Epidermal melanocyte (primary cell): ENCODE data around the gene SLC22A1.
A peak's percentile ranks its signal among the peaks of the same experiment; 100 is the strongest.
"Not testable (repeated sequence)": the region's sequence is repeated elsewhere in the genome, so short reads cannot be mapped to it uniquely, and the experiment has no call there.

Experiments
- DNase-seq: peaks from one replicate; pipeline ENCODE4 v3.0.0; 2011; ENCODE audit warnings: low spot score; ENCODE audit not compliant: insufficient read length

SLC22A1 gene

GRCh38 chr6:160137130-160137988 lies 15.7 kb downstream of the SLC22A1 start:
- DNase-seq: no peak

GRCh38 chr6:160137989-160138835 lies 16.6 kb downstream of the SLC22A1 start:
- peak; percentile 42 for DNase-seq

GRCh38 chr6:160138839-160139419 lies 17.3 kb downstream of the SLC22A1 start:
- DNase-seq: no peak

- peak; percentile 50 for DNase-seq
Observed at GRCh38 chr6:160139420-160139851, 17.8 kb downstream of the SLC22A1 start.

- not testable (repeated sequence) for DNase-seq
Observed at GRCh38 chr6:160140493-160140892, 18.9 kb downstream of the SLC22A1 start.

GRCh38 chr6:160141001-160141726 lies 19.5 kb downstream of the SLC22A1 start:
- DNase-seq: no peak

GRCh38 chr6:160142115-160142715 lies 20.6 kb downstream of the SLC22A1 start:
- DNase-seq: no peak

GRCh38 chr6:160146454-160147145 lies 25.0 kb downstream of the SLC22A1 start:
- no peak for DNase-seq

GRCh38 chr6:160147146-160147536 lies 25.5 kb downstream of the SLC22A1 start:
- DNase-seq: no peak

- DNase-seq: no peak
Observed at GRCh38 chr6:160154471-160154870, 32.9 kb downstream of the SLC22A1 start.

GRCh38 chr6:160156842-160157241 lies 35.2 kb downstream of the SLC22A1 start:
- DNase-seq: no peak

GRCh38 chr6:160160450-160160849 lies 38.8 kb downstream of the SLC22A1 start:
- DNase-seq: no peak

- no peak for DNase-seq
Observed at GRCh38 chr6:160160929-160161646, 39.5 kb downstream of the SLC22A1 start.

GRCh38 chr6:160161647-160161986 lies 40.0 kb downstream of the SLC22A1 start:
- DNase-seq: no peak

GRCh38 chr6:160162030-160162566 lies 40.5 kb downstream of the SLC22A1 start:
- DNase-seq: no peak

- DNase-seq: no peak
Observed at GRCh38 chr6:160163425-160163824, 41.8 kb downstream of the SLC22A1 start.

GRCh38 chr6:160163912-160164311 lies 42.3 kb downstream of the SLC22A1 start:
- DNase-seq: no peak

GRCh38 chr6:160165928-160166327 lies 44.3 kb downstream of the SLC22A1 start:
- not testable (repeated sequence) for DNase-seq
